Measurements from ENCODE around the gene SCYGR1.

Gene SCYGR1

GRCh38 chr2:227415538-227416424 is 28.0 kb upstream of the SCYGR1 start:
- H3K36me3 ChIP-seq: no peaks in the 10 kb centered on the region
- H3K9me3 ChIP-seq: no peaks in the 10 kb centered on the region
- no peak overlapping the region for H3K4me3 ChIP-seq
- no peak overlapping the region for H3K9ac ChIP-seq
- TF ChIP-seq Cebpa-rat (IDR thresholded peaks at IDR 0.05): no peak
- H4K20me1 ChIP-seq: no peaks in the 10 kb centered on the region
- H3K27me3 ChIP-seq: no peaks in the 10 kb centered on the region
- peak overlapping the region; percentile 45 for H3K4me2 ChIP-seq
- no peak overlapping the region for H3K27ac ChIP-seq
- H3K4me1 ChIP-seq: peaks cover 19% of the 10 kb centered on the region

GRCh38 chr2:227414846-227415245 is 27.1 kb upstream of the SCYGR1 start:
- no peak for TF ChIP-seq Cebpa-rat (IDR thresholded peaks at IDR 0.05)
- no peaks in the 10 kb centered on the region for H4K20me1 ChIP-seq
- H3K9me3 ChIP-seq: no peaks in the 10 kb centered on the region
- no peaks in the 10 kb centered on the region for H3K27me3 ChIP-seq
- no peaks in the 10 kb centered on the region for H3K36me3 ChIP-seq
- no peak overlapping the region for H3K4me3 ChIP-seq
- H3K9ac ChIP-seq: no peak overlapping the region
- no peak overlapping the region for H3K27ac ChIP-seq
- peaks cover 19% of the 10 kb centered on the region for H3K4me1 ChIP-seq
- no peak overlapping the region for H3K4me2 ChIP-seq

- no peak for TF ChIP-seq Cebpa-rat (IDR thresholded peaks at IDR 0.05)
- Histone ChIP-seq H3K4me3 (no peak overlapping the region), H3K36me3 (no peaks in the 10 kb centered on the region), H3K9ac (no peak overlapping the region), H3K4me1 (peaks cover 19% of the 10 kb centered on the region), H3K9me3 (no peaks in the 10 kb centered on the region), H3K27ac (no peak overlapping the region), H3K4me2 (no peak overlapping the region), H4K20me1 (no peaks in the 10 kb centered on the region), H3K27me3 (no peaks in the 10 kb centered on the region)
Measured at GRCh38 chr2:227413371-227413770, 25.6 kb upstream of the SCYGR1 start.

- Histone ChIP-seq H3K4me1 (peaks cover 19% of the 10 kb centered on the region), H3K9me3 (no peaks in the 10 kb centered on the region), H3K4me2 (no peak overlapping the region), H3K9ac (no peak overlapping the region), H3K36me3 (no peaks in the 10 kb centered on the region), H3K27me3 (no peaks in the 10 kb centered on the region), H3K4me3 (no peak overlapping the region), H3K27ac (no peak overlapping the region), H4K20me1 (no peaks in the 10 kb centered on the region)
- TF ChIP-seq Cebpa-rat (IDR thresholded peaks at IDR 0.05): no peak
Measured at GRCh38 chr2:227412877-227413276, 25.1 kb upstream of the SCYGR1 start.

GRCh38 chr2:227411990-227412350 is 24.2 kb upstream of the SCYGR1 start:
- Histone ChIP-seq H3K4me2 (no peak overlapping the region), H3K4me1 (peaks cover 19% of the 10 kb centered on the region), H3K9me3 (no peaks in the 10 kb centered on the region), H3K36me3 (no peaks in the 10 kb centered on the region), H3K27ac (no peak overlapping the region), H3K4me3 (no peak overlapping the region), H3K9ac (no peak overlapping the region), H3K27me3 (no peaks in the 10 kb centered on the region), H4K20me1 (no peaks in the 10 kb centered on the region)
- TF ChIP-seq Cebpa-rat (IDR thresholded peaks at IDR 0.05): no peak

GRCh38 chr2:227411320-227411989 is 23.7 kb upstream of the SCYGR1 start:
- no peak overlapping the region for H3K4me2 ChIP-seq
- H3K36me3 ChIP-seq: no peaks in the 10 kb centered on the region
- no peak overlapping the region for H3K4me3 ChIP-seq
- H3K27ac ChIP-seq: no peak overlapping the region
- no peaks in the 10 kb centered on the region for H3K9me3 ChIP-seq
- H3K9ac ChIP-seq: no peak overlapping the region
- no peaks in the 10 kb centered on the region for H4K20me1 ChIP-seq
- no peaks in the 10 kb centered on the region for H3K27me3 ChIP-seq
- no peak for TF ChIP-seq Cebpa-rat (IDR thresholded peaks at IDR 0.05)
- peaks cover 16% of the 10 kb centered on the region for H3K4me1 ChIP-seq

GRCh38 chr2:227410191-227410590 is 22.4 kb upstream of the SCYGR1 start:
- no peak overlapping the region for H3K27ac ChIP-seq
- peaks cover 3% of the 10 kb centered on the region for H3K4me1 ChIP-seq
- H3K27me3 ChIP-seq: no peaks in the 10 kb centered on the region
- no peak overlapping the region for H3K4me2 ChIP-seq
- no peak overlapping the region for H3K4me3 ChIP-seq
- H4K20me1 ChIP-seq: no peaks in the 10 kb centered on the region
- no peaks in the 10 kb centered on the region for H3K9me3 ChIP-seq
- no peak for TF ChIP-seq Cebpa-rat (IDR thresholded peaks at IDR 0.05)
- H3K36me3 ChIP-seq: no peaks in the 10 kb centered on the region
- no peak overlapping the region for H3K9ac ChIP-seq

- Histone ChIP-seq H3K4me1 (peaks cover 8% of the 10 kb centered on the region), H3K4me3 (no peak overlapping the region), H3K36me3 (no peaks in the 10 kb centered on the region), H3K9me3 (no peaks in the 10 kb centered on the region), H3K27ac (no peak overlapping the region), H4K20me1 (no peaks in the 10 kb centered on the region), H3K4me2 (no peak overlapping the region), H3K9ac (no peak overlapping the region), H3K27me3 (no peaks in the 10 kb centered on the region)
- TF ChIP-seq Cebpa-rat (IDR thresholded peaks at IDR 0.05): no peak
Measured at GRCh38 chr2:227407591-227408151, 19.9 kb upstream of the SCYGR1 start.

- no peak overlapping the region for H3K4me3 ChIP-seq
- no peak overlapping the region for H3K9ac ChIP-seq
- TF ChIP-seq Cebpa-rat (IDR thresholded peaks at IDR 0.05): no peak
- H3K4me1 ChIP-seq: peaks cover 8% of the 10 kb centered on the region
- H3K4me2 ChIP-seq: no peak overlapping the region
- H3K36me3 ChIP-seq: no peaks in the 10 kb centered on the region
- no peaks in the 10 kb centered on the region for H3K27me3 ChIP-seq
- no peak overlapping the region for H3K27ac ChIP-seq
- H3K9me3 ChIP-seq: no peaks in the 10 kb centered on the region
- no peaks in the 10 kb centered on the region for H4K20me1 ChIP-seq
Measured at GRCh38 chr2:227406177-227407031, 18.7 kb upstream of the SCYGR1 start.
